GM19240 (cell line): Measurements from ENCODE around the gene TP53I13.

Source experiments
- DNase-seq: peaks from one replicate; pipeline ENCODE4 v3.0.0; 2011; ENCODE audit warnings: low spot score; ENCODE audit not compliant: insufficient read length

TP53I13 gene

GRCh38 chr17:29581583-29582253 lies 13.2 kb downstream of the TP53I13 start:
- no peak for DNase-seq

GRCh38 chr17:29582254-29582765 lies 13.8 kb downstream of the TP53I13 start:
- no peak for DNase-seq

GRCh38 chr17:29582772-29583171 lies 14.3 kb downstream of the TP53I13 start:
- DNase-seq: no peak

- no peak for DNase-seq
These were observed 15.1 kb downstream of the TP53I13 start for GRCh38 chr17:29583324-29584248.

DNA sequence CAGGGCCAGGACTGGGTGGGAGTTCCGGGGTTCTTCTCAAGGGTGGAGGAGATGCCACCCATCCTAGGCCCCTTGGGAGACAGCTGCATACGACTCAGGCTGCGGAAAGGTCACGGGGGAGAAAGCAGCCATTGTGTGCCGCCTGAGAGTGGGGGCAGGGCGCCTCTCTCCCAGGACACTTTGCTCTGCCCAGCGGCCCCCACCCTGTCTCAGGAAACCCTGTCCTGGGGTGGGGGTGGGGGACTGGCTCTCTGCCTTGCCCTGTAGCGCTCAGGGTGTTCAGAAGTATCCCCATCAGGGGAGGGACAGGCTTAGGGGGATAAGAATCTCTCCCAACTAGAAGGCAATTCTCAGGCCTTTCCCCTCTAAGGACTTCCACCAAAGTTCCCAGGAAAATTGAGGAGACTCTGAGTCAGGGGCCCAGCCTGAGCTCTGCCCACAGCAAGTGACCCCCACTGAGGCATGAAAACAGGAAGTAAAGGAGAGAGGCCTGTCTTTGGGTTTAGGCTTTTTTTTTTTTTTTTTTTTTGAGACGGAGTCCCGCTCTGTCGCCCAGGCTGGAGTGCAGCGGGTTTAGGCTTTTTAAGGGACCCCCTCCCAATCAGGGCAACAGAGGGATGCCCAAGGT lies 16.1 kb downstream of the TP53I13 start:
- DNase-seq: no peak

DNA sequence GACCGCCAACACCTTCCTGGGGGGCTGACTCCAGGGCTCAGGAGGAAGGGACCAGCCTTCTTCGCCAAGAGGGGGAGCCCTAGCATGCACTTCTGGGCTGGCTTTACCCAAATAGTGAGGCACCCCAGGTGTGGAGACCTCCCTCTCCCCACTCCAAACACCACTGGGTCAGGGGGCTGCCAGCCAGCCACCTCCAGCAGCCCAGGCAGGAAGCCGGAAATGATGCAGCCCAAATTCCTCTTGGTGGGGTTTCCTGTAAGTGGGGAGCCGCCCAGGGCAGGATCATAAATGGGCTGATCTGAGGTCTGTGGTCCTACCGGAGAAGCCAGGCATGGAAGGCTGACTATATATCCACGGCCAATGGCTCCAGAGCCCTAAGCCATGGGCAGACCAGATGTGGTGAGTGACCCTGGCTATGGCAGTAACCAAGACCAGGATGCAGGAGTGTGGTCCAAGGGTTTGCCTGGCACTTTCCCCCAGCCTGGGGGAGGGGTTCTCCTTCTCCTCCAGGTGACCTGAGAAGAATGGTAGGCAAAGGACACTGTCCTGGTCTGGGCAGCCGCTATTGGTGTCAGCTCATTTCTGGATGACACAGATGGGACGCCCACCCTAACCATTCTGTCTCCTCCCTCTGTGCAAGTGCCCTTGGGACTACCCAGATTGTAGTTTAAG lies 16.7 kb downstream of the TP53I13 start:
- no peak for DNase-seq

DNA sequence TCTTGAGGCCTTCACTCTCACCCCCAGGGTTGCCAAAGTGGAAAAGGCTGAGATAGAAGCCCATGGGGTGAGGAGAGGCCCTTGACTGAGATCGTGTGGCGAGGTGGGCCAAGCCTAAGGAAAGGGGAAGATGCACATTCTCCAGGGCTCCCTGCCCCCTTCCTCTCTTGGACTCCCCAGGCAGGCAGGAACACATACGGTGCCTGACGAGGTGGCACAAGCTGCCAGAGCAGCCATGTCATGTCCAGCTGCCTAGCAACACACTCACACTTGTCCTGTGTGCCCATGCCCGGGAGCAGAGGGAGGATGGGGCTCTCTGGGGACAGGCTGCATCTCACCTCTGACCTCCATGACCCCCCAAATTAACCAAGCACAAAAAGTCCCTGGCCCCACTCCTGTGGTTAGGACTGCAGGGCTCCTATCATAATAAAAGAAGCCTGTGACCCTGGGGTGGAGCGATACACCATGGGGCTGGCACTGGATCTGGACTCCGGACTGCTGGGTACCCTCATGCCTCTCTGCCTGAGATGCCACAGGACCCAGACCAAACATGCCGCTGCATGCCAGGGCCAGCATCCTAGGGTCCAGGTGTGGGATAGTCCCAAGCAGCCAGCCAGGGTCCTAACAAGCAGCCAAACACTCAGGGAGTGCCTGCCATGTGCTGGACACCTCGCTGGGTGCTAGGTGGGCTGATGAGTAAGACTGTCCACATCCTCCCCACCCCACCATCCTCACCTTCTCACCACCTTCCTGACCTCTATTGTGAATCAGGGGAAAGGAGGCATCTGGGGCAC lies 18.4 kb downstream of the TP53I13 start:
- no peak for DNase-seq

DNA sequence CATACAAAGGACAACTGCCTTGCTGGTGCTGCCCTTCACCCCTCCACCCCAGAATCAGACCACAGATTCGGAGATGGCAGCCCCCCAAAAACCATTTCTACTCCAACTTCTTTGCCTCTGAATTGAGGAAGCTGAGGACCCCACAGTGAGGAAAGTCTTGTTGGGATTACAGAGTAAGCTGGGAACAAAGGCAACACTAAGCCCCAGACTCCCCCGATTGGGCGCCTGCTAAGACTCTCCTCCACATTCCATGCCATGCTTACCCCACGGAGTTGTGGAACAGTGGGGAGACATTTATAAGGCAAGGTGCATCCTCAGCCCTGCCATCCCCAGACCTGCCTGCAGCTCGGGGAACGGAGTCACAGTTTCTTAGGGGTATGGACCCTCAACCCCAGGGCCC lies 19.1 kb downstream of the TP53I13 start:
- no peak for DNase-seq

- no peak for DNase-seq
These were observed 19.6 kb downstream of the TP53I13 start for GRCh38 chr17:29588017-29588561.

GRCh38 chr17:29588562-29589411 lies 20.3 kb downstream of the TP53I13 start:
- DNase-seq: no peak

DNA sequence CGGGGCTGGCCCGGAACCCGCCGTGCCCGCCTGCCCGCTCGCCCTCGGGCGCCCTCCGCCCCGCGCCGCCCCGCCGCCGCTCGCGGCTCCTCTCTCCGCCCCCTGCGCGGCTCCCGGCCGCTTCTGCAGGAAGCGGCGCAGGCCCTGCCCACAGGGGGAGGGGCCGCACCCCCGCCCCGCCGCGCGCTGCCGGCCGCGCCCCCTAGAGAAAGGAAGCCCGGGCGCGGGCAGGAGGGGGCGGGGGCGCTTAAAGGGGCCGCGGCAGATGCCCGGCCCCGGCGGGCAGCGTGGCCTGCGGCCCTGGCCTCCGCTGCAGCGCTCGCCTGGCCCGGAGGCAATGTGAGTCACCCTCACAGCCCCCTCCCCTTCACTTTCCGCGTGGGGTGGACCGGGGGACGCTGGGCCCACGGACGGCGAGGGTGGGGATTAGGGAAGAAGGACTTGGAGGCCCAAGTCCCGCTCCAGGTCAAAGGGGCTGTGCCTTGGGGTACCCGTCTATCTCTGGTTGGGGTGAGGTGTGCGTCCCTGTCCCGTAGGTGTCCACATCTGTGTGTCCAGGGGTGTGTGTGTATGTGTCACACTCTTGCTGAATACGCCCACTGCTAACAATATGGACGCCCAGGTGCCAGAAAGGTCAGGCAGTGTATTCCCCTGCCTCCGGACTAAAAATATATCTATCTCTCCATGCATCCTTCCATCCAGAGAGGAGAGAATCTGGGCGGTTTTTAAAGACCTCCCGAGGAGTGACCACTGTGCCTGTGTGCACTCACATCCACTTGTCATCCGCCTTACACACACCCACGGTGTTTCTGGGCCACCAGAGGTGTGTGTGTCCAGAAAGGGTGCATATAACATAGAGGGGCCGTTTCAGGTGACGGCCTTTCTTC lies 21.3 kb downstream of the TP53I13 start, which contains the start of gene GIT1:
TSS of gene GIT1 (minus strand) at position 125 of the 887 bp plus-strand sequence. CDS start 270 bp downstream, outside the sequence.
- peak; percentile 98 for DNase-seq

GRCh38 chr17:29590411-29591145 lies 22.1 kb downstream of the TP53I13 start:
- no peak for DNase-seq

GRCh38 chr17:29591146-29591736 lies 22.7 kb downstream of the TP53I13 start:
- no peak for DNase-seq

- peak; percentile 90 for DNase-seq
These were observed 23.5 kb downstream of the TP53I13 start for GRCh38 chr17:29591737-29592608.

DNA sequence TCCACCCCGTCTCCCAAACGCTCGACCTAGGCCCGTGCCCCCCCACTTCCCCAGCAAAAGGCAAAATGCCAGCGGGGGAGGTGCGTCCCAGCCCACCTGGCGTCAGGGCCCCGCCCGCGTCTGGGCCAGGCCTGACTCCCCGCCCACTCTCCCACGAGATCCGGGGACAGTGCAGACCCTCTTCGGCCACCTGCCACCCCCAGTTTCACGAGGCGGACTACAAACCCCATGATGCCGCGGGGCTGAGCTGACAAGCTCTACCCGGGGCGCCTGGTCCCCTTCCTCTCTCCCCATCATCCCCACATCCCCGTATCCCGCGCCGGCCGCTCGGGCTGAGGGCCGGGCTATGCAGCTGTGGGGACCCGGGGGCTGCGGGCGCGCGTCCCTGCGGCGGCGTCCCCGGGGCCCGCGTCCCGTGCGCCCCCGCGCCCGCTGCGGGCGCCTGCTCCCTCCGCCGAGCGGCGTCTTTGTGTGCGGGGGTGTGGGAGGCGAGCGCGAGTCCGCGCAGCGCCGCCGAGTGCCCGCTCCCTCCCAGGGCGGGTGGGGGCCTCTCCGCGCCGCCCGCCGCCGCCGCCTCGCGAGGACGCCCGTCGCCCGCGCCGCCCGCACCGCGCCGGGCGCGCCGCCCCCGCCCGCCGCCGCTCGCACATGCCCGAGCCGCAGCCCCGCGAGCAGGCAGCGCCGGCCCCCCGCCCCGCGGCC lies 24.5 kb downstream of the TP53I13 start, which contains the start of gene ANKRD13B:
TSS of gene ANKRD13B (plus strand) at position 283 of the 702 bp plus-strand sequence. CDS start 490 bp downstream, outside the sequence.
- DNase-seq: no peak
